HUDEP-2 (cell line): ENCODE results near the gene NEU1.
A peak's percentile ranks its signal among the peaks of the same experiment; 100 is the strongest.

Source experiments
- DNase-seq, 76 experiments: peaks; one replicate each; lab custom pipeline; 2025; ENCODE audit not compliant: unreplicated experiment in 76 of 76; lab: John Stamatoyannopoulos, UW

The NEU1 gene

DNA sequence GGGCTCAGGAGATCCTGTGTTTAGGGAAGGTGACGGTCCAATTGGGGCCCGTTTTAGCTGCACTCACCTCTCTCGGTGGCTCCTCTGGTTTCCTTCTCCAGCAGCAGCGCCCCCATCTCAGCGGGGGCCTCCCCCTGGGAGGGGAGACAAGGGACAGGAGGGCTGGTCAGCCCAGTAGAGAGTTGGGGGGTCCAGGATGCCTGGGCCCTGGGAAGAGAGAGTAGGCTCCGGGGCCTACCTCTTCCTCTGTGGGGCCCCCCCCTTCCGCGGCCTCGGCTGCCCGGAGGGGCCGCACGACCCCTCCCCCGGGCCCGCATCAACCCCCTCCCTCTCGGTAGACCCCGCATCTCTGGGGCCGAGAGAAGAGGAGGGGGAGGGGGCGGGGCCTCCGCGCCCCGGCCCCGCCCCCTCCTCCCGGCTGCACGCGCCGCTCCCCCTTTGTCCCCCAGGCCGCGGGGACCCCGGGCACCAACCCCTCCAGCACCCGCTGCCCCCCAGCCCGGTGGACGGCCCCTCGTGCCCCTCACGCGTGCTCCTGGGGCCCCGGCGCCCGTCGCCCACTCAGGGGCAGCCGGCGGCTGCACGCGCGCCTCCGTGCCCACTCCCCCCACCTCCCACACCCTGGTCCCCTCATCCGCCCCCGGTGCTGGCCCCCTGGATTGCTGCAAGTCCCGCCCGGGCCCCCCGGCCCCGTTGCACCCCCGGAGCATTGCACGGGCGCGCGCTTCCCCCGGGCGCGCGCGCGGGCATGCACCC is 34.4 kb upstream of the NEU1 start:
- no peak for DNase-seq

GRCh38 chr6:31896493-31896855 is 33.9 kb upstream of the NEU1 start:
- no peak for DNase-seq

- DNase-seq = no peak
Observed at GRCh38 chr6:31892821-31893220, 30.2 kb upstream of the NEU1 start.

GRCh38 chr6:31889331-31889972 is 26.8 kb upstream of the NEU1 start:
- no peak for DNase-seq

- DNase-seq = peak in 29 of 76 experiments; percentile 5 to 57 (median 28)
Observed at GRCh38 chr6:31888276-31889258, 25.9 kb upstream of the NEU1 start.

DNA sequence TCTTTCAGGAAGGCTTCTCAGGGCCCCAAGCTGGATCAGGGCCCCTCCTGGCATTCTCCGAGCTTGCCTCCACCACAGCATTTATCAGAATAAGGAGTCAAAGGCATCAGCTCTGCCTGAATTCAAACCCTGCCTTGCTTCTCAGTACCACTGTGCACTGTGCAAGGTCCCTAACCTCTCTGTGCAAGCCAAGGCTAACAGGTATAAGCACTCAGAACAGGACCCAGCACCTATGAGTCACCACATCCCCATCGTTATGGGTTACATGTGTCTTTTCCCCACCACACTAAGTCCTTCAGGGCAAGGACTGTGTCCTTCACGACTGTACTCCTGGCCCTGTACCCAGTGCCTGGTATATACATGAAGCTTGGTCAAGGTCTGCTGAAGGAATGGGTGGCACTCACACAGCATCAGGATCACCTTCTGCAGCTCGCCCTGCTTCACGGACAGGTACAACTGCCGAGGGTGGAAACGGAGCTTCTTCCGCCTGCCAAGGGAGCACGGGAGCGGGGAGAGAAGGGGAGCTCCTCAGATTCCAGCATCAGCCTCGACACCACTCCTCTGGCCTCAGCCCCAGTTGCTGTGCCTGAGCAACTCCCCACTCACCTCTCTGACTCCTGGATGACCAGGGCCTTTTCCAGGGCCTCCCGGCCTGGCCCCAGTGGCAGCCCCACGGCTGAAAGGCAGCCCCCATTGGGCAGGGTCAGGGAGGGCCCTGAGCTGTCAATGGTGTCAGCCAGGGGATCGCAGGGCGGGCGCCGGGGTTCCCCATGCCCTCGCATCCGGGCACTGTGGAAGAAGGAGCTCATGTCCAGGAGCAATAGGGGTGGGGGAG is 24.8 kb upstream of the NEU1 start:
- DNase-seq = no peak

DNA sequence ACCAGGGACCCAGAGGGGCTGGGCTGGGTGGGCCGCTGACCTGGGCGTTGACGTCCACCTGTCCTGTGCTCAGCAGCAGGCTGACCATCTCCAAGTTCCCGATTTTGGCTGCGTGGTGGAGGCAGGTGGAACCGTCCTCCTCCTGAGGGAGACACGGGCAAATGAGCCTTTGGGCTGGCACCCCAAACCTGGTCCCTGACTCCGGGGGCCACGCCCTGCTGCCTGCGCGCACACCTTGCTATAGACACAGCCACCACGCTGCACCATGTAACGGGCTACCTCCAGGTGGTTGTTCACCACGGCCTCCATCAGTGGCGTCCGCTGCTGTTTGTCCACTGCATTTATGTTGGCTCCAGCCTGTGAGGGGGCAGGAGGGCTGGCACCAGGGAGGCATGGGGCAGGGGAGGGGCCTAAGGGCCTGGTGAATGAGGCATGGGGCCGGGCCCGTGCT is 23.9 kb upstream of the NEU1 start:
- no peak for DNase-seq

DNA sequence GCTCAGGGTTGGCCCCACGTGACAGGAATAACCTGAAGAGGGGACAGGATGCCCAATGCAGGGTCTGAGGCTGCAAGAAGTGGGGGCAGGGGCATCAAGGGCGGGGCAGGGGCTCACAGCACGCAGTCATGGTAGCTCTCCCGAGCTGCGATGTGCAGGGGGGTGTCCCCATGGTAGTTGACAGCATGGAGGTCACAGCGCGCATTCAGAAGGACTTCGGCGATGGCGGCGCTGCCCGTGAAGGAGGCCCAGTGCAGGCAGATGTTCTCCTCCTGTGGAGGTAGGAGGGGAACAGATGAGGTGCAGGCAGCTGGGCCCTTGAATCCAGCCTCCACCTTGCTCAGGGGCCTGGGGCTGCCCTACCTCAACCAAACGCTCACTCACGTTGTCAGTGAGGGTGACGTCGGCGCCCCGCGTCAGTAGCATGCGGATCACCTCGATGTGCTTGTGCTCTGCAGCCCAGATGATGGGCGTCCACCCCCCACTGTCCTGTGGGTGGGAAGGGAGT is 22.0 kb upstream of the NEU1 start:
- DNase-seq = no peak

DNA sequence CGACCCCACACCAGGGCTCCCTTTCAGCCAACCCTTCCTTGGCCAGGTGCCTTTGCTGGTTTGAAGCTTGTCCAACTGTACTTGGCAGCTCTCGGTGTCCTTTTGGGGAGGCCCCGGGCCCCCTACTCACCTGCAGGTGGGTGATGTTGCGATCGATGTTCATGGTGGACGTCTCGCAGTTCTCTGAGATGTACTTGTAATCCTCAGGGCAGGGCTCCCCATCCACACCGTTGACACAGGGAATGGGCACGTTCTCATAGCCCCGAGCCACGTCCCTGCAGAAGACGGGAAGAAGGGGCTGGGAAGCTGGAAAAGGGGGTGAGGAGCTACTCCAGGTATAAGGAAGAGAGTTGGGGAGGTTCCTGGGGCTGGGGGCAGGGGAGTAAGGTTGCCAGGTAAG is 21.1 kb upstream of the NEU1 start:
- DNase-seq = no peak

DNA sequence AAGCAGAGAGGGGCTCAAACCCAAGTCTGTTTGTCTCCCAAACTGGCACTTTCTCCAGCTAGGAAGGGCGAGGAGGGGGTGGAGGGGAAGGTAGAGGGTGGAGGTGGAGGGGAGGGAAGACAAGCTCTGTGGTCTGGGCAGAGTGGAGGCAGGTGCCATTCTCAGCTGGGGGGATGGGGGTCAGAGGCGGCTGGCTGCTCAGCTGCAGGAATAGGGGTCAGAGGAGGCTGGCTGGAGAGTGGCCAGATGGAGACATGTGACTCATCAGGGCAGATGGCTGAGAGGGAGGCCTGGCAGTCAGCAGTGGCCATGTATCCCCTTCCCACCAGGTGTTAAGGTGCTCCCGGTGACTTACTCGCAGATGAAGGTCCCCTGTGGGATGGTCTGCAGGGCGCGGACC is 19.7 kb upstream of the NEU1 start:
- DNase-seq = peak in 1 of 76 experiments; percentile 21

DNA sequence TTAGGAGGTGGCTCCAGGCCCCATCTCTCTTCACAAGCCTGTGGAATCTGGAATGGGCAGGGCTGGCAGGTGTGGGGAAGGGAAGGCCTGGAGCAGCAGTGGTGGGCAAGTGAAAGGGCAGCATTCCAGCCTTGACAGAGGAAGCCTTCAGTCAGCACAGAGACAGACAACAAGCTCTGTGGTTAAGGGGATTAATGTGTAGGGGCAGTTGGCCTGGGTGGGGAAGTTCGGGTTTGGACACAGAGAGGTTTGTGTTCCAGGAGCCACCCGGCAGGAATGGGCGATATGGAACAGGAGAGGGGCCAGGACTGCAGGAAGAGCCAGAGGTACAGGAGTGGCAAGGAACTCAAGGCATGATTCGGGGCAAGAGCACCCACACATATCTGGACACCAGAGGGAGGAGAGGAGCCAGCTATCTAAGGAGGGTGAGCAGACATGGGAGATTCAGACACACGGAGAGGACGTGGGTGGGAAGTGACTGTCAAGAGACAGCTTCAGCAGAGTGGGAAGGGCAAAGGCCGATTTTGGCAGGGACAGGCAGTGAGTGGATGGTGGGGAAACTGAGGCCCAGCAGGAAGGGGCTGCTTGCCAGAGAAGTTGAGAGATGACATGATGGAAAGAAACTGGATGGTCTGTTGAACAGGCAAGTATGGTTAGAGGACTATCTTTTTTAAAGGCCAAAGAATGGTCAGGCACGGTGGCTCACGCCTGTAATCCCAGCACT is 18.7 kb upstream of the NEU1 start:
- no peak for DNase-seq

DNA sequence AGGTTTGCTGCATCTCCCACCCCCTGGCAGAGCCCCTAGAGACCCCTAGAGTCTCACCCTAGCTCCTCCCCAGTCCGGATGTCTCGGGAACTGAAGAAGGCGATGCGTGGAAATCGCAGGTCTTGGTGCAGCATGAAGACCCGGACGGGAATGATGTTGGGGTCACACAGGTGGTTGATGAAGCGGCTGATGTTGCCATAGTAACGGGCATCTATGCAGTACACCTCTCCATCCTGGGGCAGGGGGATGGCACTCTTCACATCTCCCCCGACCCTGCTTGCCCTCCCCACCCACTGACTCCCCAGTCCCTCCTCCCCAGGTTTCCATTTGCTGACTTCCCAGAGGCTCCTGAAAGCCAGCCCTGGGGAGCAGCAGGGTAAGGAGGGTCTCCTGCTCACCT is 18.0 kb upstream of the NEU1 start:
- DNase-seq = no peak

DNA sequence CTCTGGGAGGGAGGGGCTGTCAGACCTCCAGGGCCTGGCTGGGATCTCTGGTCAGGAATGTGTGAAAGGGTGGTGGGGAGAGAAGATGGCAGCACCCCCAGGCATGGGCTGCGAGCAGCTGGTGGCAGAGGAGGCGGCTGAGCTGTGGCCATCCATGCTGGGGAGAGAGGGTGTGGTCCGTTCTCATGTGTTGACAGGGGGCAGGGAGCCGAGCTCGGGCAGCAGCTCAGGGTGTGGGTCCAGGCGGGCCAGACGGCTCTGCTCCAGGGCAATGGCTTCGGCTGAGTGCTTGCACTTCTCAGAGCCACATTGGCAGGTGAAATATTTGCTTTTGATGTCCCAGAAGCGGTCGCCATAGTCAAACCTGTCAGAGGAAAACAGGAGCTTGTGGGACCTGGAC is 17.3 kb upstream of the NEU1 start:
- no peak for DNase-seq

- no peak for DNase-seq
Observed at GRCh38 chr6:31879143-31879542, 16.5 kb upstream of the NEU1 start.

DNA sequence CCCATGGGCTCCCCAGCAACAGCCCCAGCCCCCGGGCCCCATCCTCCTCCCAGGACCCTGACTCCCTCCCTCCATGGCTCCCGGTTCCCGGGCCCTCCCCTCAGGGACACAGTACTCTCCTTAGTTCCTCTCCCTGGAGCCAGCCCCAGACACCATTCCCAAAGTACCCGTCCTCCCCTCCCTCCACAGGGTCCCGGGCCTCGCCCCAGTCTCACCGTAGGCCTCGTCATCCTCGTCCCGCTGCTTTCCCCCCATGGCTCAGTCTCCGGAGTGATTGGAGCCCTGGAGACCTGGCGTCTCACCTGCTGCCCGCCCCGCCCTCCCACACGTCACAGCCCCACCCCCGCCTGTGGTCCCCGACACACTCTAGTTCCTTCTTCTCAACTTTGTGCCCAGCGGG is 16.1 kb upstream of the NEU1 start, which contains the start of gene SLC44A4:
SLC44A4 (minus strand) TSS at position 272 of the 400 bp plus-strand sequence; CDS start at position 255, 17 bp downstream.
- no peak for DNase-seq

- no peak for DNase-seq
Observed at GRCh38 chr6:31878222-31878621, 15.6 kb upstream of the NEU1 start.

DNA sequence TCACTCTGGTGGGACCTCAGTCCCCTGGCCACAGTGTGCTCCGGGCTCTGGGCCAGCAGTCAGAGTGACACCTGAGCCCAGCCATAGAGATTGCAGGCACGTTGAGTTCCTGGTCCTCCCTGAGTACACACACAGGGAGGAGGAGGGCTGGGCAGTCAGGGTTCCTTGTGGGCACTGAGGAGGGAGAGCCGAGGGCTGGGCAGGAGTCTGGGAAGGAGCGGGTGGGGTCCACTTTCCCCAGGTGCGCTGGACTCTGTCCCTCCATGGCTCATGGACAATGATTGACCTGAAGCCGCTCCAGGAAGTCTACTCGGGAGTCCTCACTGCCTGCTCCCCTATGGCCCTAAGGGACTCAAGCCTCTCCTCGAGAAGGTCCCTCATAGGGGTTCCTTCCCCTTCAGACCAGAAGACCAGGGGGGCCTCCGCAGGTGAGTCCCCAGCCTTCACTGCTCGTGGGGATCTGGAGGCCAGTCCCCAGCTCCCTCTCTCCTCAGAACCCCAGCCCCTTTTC is 15.1 kb upstream of the NEU1 start:
- no peak for DNase-seq

GRCh38 chr6:31877125-31877650 is 14.6 kb upstream of the NEU1 start:
- no peak for DNase-seq

DNA sequence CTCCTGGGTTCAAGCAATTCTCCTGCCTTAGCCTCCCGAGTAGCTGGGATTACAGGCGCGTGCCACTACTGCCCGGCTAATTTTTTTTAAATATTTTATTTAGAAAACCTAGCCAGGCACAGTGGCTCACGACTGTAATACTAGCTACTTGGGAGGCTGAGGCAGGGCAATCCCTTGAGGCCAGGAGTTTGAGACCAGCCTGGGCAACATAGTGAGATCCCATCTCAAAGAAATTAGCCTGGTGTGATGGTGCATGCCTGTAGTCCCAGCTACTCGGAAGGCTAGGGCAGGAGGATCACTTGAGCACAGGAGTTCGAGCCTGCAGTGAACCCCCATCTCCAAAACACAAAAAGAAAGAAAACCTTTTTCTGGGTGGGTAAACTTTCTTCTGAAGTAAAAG is 13.7 kb upstream of the NEU1 start:
- DNase-seq = no peak
